CD4-positive, alpha-beta T cell treated with Interleukin-17A for 4 hours (primary cell): ENCODE data around the gene QRFP.
A peak's percentile ranks its signal among the peaks of the same experiment; 100 is the strongest.

ENCODE experiments used
- DNase-seq: peaks from one replicate; pipeline ENCODE4 v3.0.0-alpha.2; 2020; ENCODE audit warnings: mixed read lengths

The QRFP gene

DNA sequence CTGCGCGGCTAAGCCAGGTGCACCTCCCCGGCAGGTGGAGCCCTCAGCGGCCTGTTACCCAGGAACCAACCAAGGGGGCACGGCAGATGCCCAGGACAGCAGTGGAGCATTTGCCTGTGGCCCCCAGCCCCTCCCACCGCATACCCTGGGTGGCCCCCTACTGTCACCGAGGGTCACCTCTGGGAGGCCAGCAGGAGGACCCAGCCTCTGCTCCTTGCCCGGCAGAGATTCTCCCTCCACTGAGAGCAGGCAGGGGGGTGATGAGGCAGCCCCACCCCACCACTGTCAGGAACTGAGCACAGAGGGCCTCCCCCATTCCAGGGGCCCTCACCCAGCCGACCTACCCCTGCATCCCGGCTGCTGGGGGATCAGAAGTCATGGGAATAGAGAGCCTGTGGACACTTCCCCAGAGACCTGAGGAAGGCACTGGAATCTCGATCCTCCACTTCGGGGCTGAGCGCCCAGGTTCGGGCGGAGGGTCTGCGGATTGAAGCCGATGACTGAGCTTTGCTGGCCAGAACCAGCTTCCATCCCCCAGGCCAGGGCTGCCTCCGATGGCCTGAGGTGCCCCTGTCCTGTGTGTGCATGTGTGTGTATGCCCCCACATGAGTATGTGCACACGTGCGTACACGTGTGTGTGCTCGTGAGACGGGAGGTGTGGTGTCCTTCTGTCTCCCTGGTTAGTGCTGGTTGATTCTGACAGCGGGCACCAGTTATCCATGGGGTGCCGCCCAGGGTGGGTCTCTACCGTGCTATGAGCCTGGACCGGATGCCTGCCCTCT lies at the start of gene QRFP:
TSS of gene QRFP (minus strand) at position 580 of the 782 bp plus-strand sequence. CDS start 2,974 bp downstream, outside the sequence.
- no peak for DNase-seq

- no peak for DNase-seq
Measured at GRCh38 chr9:130945173-130945572, 48.6 kb upstream of the QRFP start.

GRCh38 chr9:130944510-130945058 lies 48.0 kb upstream of the QRFP start:
- no peak for DNase-seq

- no peak for DNase-seq
Measured at GRCh38 chr9:130943777-130944176, 47.2 kb upstream of the QRFP start.

DNA sequence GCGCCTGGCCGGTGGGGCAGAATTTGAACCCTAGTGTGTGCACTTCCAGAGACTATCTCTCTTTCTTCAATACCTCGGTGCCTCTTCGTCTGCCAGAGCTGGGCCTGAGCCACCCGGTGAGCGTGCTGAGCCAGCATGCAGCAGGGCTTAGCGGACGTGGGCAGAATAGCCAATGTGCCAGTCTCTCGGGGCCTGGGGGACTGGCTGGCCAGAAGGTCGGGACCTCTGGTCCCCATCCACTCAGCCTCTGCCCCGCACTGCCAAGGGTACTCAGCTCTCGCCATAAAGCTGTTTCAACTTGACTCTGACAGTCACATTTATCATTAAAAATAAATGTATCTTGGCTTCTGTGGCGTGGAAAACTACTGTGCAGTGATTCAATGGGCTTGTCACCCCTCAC lies 46.6 kb upstream of the QRFP start:
- no peak for DNase-seq

DNA sequence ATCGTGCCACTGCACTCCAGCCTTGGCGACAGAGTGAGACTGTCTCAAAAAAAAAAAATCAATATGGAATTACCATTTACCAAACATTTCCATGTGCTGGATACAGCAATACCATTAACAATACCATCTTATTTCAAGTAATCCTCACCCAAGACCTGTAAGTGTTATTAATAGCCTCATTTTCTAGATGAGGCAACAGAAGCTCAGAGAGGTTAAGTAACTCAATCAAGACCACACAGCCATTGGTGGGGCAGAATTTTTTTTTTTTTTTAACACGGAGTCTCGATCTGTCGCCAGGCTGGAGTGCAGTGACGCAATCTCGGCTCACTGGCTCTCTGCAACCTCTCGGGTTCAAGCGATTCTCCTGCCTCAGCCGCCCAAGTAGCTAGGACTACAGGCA lies 46.1 kb upstream of the QRFP start:
- DNase-seq = no peak

- DNase-seq = no peak
Measured at GRCh38 chr9:130942084-130942483, 45.5 kb upstream of the QRFP start.

DNA sequence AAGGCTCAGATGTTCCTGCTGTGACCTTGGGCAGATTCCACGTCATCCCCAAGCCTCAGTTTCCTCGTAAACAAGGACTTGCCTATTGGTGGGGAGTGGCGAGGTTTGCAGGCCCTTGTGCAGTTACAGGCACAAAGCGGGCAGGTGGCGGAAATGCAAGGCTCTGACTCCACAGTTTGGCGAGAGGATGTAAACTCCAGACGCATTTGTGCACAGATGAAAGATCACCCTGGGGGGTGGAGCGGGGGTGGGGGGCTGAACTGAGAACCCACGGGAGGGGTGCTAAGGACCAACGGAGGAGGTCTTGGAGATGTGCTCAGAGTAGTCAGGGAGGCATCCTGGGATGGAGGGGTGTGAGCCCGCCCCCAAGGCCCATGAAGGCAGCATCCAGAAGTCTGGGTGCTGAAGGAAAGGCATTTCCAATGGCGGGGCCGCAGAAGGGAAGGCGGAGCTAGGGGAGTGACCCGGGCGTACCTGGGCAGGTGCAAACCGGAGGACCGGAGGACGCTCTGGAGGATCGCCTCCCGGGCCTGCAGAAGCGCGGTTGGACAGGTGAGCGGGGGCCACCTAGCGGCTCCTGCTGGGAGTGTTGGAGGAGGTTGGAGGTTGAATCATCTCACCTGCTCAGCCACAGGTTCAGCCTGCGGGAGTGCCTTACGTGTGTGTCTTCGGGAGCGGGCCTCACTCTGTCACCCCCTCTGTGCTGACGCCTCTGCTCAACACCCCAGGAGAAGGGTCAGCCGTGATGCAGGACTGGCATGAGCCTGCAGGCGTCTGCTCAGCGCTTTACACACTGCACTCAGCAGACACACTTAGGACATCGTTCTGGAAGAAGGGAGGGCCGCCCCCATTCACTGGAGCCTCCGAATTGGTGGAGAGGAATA lies 44.3 kb upstream of the QRFP start:
- DNase-seq = peak; percentile 75

- DNase-seq = no peak
Measured at GRCh38 chr9:130940027-130940549, 43.5 kb upstream of the QRFP start.

- DNase-seq = no peak
Measured at GRCh38 chr9:130939405-130940026, 42.9 kb upstream of the QRFP start.

DNA sequence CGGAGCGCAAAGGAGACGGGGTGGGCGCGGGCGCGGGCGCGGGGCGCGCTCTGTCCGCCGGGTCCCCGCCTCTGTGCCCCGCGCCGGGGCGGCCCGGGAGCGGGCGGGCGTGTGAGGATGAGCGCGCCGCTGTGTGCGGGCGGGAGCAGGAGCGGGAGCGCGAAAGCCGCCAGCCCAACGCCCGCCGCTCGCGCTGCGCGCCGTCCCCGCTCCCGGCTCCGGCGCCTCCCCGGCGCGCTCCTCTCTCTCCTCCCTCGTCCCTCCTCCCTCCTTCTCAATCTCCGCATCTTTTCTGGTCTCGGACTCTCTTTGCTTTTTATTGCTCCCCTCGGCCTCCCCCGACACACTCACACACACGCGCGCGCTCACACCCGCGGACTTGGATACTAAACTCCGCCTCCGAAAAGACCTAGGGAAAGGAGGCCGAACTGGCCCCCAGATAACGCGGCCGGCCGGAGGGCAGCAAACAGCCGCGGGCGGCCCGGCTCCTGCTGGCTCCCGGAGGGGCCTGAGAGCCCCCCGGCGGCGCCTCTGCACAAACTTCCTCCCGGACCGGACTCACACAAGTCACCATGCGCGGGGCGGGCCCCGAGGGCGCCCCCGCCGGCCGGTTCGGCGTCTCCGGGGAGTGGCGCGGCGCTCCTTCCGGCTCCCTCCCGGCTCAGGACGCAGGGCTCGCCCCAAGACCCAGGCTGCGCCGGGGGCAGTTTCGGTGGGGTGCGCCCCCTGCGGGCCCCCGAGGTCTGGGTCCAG lies 42.2 kb upstream of the QRFP start, which contains the start of gene FIBCD1:
TSS of gene FIBCD1 (minus strand) at position 596 of the 753 bp plus-strand sequence. CDS start 640 bp downstream, outside the sequence.
- no peak for DNase-seq

DNA sequence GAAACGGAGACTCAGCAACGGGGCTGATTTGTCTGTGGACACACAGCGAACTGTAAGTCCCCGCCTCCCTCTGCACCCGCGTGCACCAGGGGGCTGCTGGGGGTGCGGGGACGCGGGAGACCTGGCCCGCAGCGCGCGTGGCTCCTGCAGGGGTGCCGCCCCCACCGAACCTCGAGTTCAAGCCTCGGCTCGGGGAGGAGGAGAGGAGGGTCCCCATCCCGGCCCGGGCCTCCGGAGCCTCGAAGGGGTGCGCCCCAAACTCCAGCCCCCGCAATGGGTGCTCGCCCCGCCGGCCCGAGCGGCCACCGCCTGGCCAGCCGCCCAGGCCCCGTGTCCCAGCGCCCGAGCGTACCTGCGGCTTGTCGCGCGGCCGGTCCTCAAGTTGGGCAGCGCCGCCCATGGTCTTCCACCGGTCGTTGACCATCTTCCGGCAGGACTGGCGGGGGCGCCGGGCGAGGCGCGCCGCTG lies 41.6 kb upstream of the QRFP start:
- DNase-seq = no peak

- DNase-seq = no peak
Measured at GRCh38 chr9:130937146-130938076, 40.8 kb upstream of the QRFP start.

- DNase-seq = no peak
Measured at GRCh38 chr9:130936285-130937117, 39.9 kb upstream of the QRFP start.

- DNase-seq = no peak
Measured at GRCh38 chr9:130935648-130936271, 39.1 kb upstream of the QRFP start.

DNA sequence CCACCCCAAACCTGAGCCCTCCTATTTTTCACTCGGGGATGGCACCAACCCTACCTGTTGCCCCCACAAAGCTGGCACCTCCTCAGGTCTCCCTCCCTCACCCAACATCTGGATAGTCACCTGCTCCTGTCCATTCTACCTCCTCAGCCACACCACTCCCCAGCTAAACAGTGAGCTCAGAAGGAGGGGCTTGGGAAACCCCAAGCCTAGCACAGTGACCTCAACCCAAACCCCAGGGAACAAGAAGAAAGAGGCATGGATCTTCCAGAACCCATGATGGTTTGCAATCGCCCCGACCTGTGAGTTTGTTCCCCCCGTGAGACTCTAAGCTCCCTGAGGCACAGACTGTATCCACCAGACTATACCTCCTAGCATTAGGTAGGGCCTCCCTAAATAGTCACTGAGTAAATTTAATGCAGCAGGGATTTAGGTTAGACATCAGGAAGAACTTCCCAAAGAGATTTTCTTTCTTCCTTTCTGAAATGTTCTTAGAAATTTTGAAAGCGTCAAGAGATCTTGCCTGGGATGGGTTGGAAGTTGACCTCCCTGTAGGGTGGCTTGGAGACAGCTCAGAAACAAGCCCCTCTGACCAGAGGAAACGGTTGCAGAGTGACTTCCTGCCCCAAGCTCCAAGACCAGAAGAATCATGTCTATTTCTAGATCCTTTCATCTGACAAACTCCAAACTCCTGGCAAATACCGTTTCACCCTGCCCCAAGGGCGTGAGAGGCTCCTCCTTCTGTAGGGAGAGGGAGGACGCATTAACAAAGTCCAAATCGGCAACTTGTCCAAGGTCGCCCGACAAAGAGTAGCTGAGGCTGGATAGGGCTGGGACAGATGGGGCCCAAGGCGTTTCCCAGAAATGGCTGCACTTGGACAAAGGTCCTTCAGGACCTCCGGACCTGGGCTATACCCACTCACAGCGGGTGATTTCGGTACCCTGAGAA lies 38.4 kb upstream of the QRFP start:
- DNase-seq = no peak

GRCh38 chr9:130934246-130934645 lies 37.6 kb upstream of the QRFP start:
- DNase-seq = no peak
